ENCODE data around the gene DCHS1.
"Not testable (repeated sequence)": the region's sequence is repeated elsewhere in the genome, so short reads cannot be mapped to it uniquely, and the experiment has no call there.

The DCHS1 gene, protein sequence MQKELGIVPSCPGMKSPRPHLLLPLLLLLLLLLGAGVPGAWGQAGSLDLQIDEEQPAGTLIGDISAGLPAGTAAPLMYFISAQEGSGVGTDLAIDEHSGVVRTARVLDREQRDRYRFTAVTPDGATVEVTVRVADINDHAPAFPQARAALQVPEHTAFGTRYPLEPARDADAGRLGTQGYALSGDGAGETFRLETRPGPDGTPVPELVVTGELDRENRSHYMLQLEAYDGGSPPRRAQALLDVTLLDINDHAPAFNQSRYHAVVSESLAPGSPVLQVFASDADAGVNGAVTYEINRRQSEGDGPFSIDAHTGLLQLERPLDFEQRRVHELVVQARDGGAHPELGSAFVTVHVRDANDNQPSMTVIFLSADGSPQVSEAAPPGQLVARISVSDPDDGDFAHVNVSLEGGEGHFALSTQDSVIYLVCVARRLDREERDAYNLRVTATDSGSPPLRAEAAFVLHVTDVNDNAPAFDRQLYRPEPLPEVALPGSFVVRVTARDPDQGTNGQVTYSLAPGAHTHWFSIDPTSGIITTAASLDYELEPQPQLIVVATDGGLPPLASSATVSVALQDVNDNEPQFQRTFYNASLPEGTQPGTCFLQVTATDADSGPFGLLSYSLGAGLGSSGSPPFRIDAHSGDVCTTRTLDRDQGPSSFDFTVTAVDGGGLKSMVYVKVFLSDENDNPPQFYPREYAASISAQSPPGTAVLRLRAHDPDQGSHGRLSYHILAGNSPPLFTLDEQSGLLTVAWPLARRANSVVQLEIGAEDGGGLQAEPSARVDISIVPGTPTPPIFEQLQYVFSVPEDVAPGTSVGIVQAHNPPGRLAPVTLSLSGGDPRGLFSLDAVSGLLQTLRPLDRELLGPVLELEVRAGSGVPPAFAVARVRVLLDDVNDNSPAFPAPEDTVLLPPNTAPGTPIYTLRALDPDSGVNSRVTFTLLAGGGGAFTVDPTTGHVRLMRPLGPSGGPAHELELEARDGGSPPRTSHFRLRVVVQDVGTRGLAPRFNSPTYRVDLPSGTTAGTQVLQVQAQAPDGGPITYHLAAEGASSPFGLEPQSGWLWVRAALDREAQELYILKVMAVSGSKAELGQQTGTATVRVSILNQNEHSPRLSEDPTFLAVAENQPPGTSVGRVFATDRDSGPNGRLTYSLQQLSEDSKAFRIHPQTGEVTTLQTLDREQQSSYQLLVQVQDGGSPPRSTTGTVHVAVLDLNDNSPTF (N-terminal part only)

DNA sequence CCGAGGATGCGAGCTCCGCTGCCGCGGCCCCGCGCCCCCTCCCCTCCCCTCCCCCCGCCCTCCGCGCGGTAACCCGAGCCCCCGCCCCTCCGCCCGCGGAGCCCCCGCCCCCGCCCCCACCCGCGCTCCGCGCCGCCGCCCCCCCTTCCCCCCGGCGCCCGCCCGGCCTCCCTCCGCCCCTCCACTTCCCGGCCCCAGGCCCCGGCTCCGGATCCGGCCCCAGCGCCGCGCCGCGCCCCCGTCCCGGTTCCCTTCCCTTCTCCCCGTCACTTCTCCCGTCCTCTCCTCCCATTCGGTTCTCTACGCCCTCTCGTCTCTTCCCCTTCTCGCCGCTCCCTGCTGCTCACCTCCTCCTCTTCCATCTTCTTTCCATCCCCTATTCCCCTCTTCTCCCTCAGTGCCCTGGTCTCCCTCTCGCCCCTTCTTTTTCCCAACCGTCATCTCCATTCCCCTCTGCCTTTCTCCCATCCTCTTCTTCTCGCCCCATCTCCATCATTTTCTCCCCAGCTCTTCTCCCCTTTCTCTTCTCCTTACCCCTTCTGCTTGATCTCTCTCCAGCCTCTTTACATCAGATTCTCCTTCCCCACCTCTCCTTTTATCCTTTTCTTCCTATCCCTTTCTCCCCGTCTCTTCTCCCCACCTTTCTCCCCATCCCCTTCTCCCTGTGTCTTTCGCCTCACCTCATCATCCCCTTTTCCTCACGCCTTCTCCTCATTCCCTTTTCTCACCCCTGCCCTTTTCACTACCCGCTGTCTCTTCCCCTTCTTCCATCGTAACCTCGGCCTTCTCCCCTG lies at the start of gene DCHS1:
TSS of gene DCHS1 (minus strand) at position 20 of the 794 bp plus-strand sequence. CDS start 14,196 bp downstream, outside the sequence.
- FAIRE-seq (no peak), DNase-seq (ENCODE audit: insufficient read length, low spot score) (no peak)

DNA sequence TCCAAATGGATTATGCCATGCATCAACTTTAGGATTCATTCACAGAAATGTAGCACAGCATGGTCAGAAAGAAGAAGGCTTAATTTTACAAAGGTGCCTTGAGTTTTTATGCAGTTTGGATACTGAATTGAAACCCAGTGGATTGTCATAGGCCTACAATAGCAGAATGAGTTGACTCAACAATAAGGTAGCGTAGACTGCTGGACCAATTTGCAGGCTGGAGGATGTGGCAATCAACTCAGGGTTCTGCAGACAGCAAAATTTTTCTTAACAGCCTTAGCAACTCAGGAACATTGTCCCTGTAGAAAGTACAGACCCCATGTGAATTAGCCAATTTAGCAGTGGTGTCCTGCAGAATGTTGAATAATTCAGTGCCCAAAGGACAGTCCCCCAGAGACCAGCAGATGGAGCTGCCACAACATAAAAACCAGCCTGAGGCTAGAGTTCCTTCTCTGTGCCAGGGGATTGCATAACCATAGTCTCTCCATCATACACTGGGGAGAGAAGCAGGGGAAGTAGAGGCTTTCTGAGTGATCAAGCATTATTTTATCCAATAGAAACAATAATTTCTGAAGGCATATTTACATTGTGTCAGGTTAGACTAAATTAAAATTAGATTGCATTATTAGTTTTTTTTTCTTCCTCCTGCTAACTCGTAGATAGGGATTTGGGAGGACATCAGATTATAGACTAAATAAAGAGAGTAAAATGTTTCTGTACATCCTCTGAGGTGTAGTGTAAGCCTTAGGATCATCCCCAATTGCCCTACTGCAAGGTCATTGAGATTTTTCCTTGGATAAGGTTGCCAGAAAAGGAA lies 47.8 kb upstream of the DCHS1 start:
- DNase-seq (ENCODE audit: insufficient read length, low spot score) (peak; percentile 72), FAIRE-seq (no peak)

DNA sequence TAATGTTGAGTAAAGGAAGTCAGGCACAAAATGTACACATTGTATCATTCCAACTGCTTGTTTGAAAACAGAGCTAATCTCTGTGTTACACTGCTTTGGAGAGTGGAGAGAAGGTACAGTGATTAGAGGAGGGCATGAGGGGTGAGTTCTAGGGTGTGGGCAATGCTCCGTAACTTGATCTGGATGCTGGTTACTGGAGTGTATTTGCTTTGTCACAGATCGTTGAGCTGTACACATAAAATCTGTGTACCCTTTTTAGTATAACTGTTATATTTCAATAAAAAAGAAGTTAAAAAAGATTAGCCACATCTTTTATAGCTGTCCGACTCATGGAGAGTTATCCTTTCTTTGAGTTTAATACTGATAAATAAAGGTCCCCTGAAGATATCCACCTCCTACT lies 46.3 kb upstream of the DCHS1 start:
- not testable (repeated sequence) for DNase-seq (ENCODE audit: insufficient read length, low spot score); FAIRE-seq

DNA sequence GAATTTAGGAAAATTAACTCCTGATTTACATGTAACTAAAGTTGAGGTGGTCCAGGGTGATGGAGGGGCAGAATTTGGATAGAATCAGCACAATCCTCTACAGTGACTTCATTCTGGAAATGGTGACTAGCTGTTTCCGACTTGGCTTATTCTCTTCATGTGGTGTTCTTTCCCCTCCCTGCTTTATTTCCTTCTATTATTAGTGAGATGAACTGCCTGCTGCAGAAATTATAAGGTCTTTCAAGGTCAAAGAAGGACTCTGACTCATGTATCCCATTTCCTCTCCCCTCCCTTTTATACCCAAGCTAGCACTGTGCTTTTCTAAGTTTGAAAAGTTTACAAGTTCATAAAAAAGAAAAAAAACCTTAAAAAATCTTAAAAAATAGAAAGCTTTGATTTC lies 39.8 kb upstream of the DCHS1 start:
- DNase-seq (ENCODE audit: insufficient read length, low spot score), result no peak
- FAIRE-seq, result no peak

DNA sequence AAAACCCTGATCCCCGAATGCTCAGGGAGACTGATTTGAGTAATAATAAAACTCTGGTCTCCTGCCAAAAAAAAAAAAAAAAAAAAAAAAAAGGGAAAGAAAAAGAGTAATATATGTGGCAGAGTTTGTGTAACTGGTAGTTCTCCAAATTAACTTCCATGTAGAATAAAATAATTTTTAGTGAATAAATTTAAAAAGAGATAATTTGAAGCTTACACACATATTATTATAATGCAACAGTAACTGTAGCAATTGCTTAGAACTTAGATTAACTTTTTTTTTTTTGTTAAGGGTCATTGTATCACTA lies 38.6 kb upstream of the DCHS1 start:
- FAIRE-seq (no peak), DNase-seq (ENCODE audit: insufficient read length, low spot score) (no peak)

DNA sequence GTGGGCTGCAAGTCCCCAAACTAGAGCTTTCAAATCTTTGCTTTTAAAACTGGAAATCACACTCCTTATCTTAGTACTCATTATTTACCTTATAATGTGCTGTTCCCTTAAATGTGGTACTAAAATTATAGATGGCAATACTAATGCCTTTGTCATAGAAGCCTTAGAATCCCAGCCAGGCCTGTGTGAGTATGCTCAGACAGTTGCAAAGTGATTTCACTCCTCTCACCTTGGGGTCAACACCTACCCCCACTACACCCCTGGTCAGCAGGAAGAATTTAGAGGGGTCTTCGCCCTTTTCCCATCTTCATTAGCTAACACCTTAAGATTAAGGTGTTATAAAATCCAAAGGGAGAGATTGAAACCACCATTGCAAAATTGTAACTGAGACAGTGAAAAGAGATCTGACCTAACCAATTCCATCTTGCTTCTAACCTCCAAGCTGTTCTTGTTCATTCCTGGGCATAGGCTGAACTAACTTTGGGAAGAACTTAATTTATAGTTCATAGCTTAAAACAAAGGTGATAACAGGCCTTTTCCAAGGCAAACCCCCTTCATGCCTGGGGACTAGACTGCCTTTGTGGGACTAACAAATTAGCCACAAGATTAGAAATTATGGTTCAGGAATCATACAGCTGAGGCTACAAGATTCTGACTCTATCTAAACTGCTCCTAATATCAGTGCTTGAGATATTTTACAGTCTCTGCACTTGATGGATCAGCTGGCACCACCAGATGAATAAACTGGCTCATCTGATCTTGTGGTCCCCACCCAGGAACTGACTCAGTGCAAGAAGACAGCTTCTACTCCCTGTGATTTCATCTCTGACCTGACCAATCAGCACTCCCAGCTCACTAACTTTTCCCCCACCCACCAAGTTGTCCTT lies 38.0 kb upstream of the DCHS1 start:
- FAIRE-seq (no peak), DNase-seq (ENCODE audit: insufficient read length, low spot score) (no peak)

DNA sequence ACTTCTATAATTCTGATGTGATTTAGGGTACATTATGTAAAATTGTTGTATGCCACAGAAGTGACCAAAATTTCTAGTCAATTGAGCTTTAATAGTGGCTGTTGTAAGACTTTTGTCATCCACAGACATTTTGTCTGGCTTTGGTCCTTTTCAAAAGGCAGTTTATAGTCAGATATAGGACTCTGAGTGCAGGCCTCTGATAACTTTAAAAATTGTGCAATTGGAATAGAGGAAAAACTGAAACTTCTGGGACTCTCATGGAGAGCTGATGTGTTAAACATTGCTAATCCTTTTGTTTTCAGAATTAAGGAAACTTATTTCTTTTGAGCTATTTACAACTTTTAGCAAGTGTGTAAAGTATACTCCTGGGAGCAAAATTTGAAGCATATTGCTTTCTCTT lies 36.5 kb upstream of the DCHS1 start:
- DNase-seq (ENCODE audit: insufficient read length, low spot score) (no peak), FAIRE-seq (no peak)

DNA sequence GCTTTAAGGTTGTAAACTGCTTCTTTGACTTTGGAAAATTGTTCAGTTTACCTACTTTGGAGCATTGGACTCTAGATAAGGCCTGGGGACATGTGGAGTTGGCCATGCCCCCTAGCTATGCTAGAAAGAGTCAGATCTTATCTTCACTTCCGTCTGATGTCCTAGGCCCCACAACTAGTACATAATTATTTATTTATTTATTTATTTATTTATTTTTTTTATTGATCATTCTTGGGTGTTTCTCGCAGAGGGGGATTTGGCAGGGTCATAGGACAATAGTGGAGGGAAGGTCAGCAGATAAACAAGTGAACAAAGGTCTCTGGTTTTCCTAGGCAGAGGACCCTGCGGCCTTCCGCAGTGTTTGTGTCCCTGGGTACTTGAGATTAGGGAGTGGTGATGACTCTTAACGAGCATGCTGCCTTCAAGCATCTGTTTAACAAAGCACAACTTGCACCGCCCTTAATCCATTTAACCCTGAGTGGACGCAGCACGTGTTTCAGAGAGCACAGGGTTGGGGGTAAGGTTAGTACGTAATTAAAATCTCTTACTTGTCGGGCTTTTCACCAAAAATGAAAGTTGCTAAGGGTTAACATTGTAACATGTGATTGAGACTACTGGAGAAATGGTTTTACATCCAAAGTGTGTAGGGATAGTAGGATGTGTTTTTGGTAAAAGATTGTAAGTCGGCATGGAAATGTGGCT lies 35.0 kb upstream of the DCHS1 start:
- DNase-seq (ENCODE audit: insufficient read length, low spot score); FAIRE-seq: not testable (repeated sequence)

DNA sequence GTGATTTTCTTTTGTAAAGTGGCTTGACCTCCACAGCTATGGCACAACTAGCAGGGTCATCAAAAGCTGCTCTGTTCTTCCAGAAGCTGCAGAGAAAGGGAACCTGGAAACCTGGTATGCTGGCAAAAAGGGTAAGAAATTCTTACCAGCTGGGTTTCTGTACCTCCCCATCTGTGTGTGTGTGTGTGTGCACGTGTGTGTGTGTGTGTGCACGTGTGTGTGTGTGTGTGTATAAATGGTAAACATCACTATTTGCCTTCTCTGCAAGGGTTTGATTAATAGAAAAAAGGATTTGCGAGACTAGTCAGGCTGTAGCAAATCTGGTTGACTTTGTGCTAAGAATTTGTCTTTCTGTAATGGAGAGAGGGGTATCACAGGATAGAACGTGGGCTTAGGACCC lies 32.3 kb upstream of the DCHS1 start:
- FAIRE-seq, result no peak
- no peak for DNase-seq (ENCODE audit: insufficient read length, low spot score)

DNA sequence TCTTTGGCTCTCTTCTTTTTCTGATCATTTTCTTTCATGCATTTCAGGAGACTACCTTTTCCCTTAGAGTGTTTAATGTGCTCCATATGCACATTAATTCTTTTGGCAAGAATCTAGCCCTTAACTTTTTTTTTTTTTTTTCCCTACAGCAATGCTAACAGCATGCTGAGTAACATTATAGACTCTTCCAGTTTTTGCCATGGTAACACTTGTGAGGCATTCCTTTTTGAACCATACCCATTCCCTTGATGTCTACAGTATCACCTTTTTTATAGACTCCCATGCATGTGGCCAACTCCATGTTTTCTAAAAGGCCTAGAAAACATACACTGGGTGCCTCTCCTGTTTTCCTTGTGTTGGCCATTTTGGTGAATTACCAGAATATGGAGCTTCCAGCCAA lies 30.4 kb upstream of the DCHS1 start:
- FAIRE-seq (no peak), DNase-seq (ENCODE audit: insufficient read length, low spot score) (no peak)

DNA sequence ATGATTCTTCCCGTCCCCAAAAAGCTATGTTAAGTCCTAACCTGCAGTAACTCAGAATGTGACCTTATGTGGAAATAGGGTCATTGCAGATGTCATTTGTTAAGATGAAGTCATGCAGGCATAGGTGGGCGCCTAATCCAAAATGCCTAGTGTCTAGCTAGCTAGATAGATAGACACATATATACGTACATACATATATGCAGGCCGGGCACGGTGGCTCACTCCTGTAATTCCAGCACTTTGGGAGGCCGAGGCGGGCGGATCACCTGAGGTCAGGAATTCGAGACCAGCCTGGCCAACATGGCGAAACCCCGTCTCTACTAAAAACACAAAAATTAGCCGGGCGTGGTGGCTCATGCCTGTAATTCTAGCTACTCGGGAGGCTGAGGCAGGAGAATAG lies 28.5 kb upstream of the DCHS1 start:
- not testable (repeated sequence) for FAIRE-seq

DNA sequence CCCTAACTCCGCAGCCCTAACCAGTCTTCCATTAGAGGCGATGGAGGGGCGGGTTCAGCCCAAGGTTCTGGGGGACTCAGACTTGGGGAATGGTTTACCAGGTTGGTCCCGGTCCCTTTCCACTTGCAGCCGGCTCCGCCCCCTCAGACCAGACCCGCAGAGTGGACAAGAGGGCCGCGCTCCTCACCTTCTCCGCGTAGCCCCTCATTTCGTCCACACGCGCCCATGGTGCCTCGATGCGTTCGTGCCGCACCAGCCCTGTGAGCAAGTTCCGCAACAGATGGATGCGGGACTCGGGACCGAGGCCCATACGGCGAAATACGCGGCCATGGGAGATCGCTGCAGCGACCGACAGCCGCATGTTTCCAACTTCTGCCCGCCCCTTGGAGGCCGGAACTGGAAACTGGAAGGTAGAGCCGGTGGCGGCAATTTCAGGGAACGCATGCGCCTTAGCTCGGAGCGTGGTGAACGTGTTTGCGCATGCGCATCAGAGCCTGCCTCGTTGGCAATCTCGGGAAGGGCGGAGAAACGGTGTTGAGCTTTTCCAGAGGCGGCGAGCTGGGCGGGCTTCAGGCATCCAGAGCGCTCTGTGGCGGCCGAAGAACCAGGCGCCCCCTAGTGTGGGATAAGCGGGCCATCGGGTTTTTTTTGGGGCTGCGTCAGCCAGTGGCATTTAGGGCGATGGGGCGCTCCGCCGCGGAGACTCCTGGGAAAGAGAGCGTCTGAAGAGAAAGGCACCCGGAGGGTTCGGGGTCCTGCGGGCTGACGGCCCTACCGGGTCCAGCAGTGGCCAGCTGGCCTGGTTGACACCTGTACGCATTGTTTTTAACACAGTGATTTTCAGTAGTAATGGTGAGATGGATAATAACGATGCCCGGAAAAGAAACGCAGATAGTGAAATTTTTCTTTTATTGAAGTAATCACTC lies 27.6 kb upstream of the DCHS1 start, which contains the start of gene MRPL17:
TSS of gene MRPL17 (minus strand) at position 405 of the 926 bp plus-strand sequence. CDS start at position 361, 44 bp downstream.
- DNase-seq (ENCODE audit: insufficient read length, low spot score) (peak; percentile 96), FAIRE-seq (peak; percentile 94)

More for the DNA sequence above, 28.5 kb upstream of the DCHS1 start:
- not testable (repeated sequence) for DNase-seq (ENCODE audit: insufficient read length, low spot score)

DNA sequence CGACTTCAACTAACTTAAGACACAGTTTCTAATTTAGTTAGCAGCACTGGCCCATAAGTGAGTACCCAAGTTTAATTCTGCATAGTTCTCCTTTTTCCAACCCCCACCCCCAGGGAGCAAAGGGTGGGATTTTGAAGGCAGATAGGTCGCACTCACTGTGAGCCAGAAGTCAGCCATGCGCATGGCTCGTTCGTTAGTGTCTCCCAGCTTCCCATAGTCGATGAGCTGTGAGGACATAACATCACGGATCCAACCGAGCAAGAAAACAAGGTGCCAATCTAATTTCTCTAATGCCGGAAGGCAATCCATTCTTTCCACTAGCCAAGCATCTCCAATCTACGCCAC lies 27.0 kb upstream of the DCHS1 start:
- DNase-seq (ENCODE audit: insufficient read length, low spot score), result no peak
- peak; percentile 9 for FAIRE-seq

DNA sequence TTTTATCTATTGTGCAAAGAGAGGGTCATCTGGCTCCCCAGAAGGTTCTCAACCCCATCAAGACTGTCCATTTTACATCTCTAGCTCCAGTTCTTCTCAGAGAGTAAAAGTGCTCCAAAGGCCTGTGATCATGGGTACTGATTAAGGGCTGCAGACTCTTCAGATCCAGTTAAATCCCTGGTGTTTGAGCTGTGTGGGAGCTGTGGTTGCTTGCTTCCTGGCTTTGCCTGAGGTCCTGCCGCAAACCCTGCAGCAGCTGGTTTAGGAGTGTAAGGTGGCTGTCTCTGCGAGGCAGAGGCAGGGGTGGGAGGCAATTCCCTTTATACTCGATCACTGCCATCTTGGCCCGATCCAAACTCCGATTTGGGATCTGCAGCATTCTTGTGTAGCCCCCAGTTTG lies 26.3 kb upstream of the DCHS1 start:
- FAIRE-seq, result no peak
- no peak for DNase-seq (ENCODE audit: insufficient read length, low spot score)

DNA sequence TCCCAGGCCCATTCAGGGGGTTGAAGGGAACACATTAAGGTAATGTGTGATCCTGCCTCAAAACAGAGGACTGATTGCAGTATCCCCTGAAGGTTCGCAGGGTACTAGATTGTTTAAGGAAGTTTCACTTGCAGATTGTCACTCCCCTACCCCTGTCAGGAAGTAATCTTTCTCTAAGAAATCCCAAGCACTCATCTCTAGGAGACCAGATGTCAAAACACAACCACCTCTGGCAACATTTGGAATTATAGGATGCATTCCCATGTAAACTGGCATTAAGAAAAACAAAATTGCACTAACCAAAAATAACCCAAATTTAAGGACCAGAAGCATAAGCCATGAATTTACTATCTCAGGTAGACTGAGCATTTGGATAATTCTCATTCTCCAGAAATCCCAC lies 25.9 kb upstream of the DCHS1 start:
- DNase-seq (ENCODE audit: insufficient read length, low spot score), result no peak
- no peak for FAIRE-seq

DNA sequence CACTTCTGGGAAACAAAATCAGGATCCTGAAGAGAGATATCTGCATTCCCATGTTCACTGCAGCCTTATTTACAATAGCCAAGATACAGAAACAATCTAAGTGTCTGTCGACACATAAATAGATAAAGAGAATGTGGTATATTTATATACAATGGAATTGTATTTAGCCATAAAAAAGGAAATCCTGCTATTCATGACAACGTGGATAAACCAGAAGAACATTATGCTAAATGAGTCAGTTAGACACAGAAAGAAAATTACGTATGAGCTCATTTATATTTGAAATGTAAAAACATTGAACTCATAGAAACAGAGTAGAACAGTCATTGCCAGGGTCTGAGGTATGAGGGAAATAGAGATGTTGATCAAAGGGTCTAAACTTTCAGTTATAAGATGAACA lies 21.4 kb upstream of the DCHS1 start:
- FAIRE-seq (no peak), DNase-seq (ENCODE audit: insufficient read length, low spot score) (no peak)

DNA sequence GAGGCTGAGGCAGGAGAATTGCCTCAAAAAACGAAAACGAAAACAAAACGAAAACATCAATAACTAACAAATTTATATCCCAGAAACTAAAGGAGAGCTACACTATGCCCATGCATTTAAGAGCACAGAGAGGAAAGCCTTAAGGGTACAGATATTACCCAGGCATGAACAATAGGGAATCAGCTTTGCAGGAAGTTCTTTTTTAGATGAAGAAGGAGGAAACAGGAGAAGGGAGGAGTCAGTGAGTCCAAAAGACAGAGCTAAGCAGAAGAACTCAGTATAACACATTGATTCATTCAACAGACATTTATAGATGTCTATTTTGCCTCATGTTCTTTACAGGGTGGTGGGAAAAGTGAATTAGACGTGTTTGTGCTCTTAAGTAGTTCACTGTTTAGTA lies 19.3 kb upstream of the DCHS1 start:
- FAIRE-seq (no peak), DNase-seq (ENCODE audit: insufficient read length, low spot score) (no peak)
